GM23338 (cell line): ENCODE results near the gene FBXO24.

Experiments used
- CREB1 ChIP-seq: fragments of 250-450 bp; sonication (Bioruptor Pico); IDR thresholded peaks from 2 replicates; pipeline ENCODE4 v1.5.0; 2020; ENCODE audit warnings: low read depth, mild to moderate bottlenecking, moderate library complexity
- CTCF ChIP-seq, 2 experiments: fragments of 200-600 bp in 1 of 2; sonication (generic) in 1 of 2; conservative IDR thresholded peaks; 2 replicates each; pipeline versions ENCODE4 v1.5.1 to v1.6.1; 2016 to 2017; ENCODE audit warnings: antibody characterized with exemption in 2 of 2, low read depth in 2 of 2, mild to moderate bottlenecking in 2 of 2, moderate library complexity in 1 of 2
- EZH2 ChIP-seq: fragments of 200-600 bp; sonication (generic); IDR thresholded peaks from one replicate; pipeline ENCODE4 v1.8.0; 2017; ENCODE audit warnings: antibody characterized with exemption, mild to moderate bottlenecking, low read depth; ENCODE audit not compliant: unreplicated experiment
- EZH2phosphoT487 ChIP-seq: fragments of 200-600 bp; sonication (generic); IDR thresholded peaks from one replicate; pipeline ENCODE4 v1.8.1; 2018; ENCODE audit warnings: antibody characterized with exemption; ENCODE audit not compliant: unreplicated experiment
- JUNB ChIP-seq: IDR thresholded peaks from one replicate; pipeline ENCODE4 v1.6.1; 2016; ENCODE audit warnings: antibody characterized with exemption; ENCODE audit not compliant: unreplicated experiment
- NANOG ChIP-seq: IDR thresholded peaks from 2 replicates; pipeline ENCODE4 v1.6.1; 2016; ENCODE audit warnings: antibody characterized with exemption, borderline replicate concordance
- POLR2AphosphoS5 ChIP-seq: IDR thresholded peaks from 2 replicates; pipeline ENCODE4 v1.6.1; 2016; ENCODE audit warnings: antibody characterized with exemption, low read depth
- REST ChIP-seq: IDR thresholded peaks from one replicate; pipeline ENCODE4 v1.6.1; 2018; ENCODE audit warnings: antibody characterized with exemption; ENCODE audit not compliant: unreplicated experiment
- STAT1 ChIP-seq: IDR thresholded peaks from one replicate; pipeline ENCODE4 v1.6.1; 2016; ENCODE audit warnings: antibody characterized with exemption; ENCODE audit not compliant: unreplicated experiment
- ZNF114 ChIP-seq: fragments of 250-450 bp; sonication (Bioruptor Pico); IDR thresholded peaks from 2 replicates; pipeline ENCODE4 v1.5.0; 2020; ENCODE audit warnings: mild to moderate bottlenecking, moderate library complexity
- ZNF331 ChIP-seq: fragments of 250-450 bp; sonication (Bioruptor Pico); IDR thresholded peaks from 2 replicates; pipeline ENCODE4 v1.5.0; 2020; ENCODE audit warnings: low read depth, mild to moderate bottlenecking, moderate library complexity
- ZNF462 ChIP-seq: fragments of 250-450 bp; sonication (Bioruptor Pico); IDR thresholded peaks from 2 replicates; pipeline ENCODE4 v1.5.0; 2020; ENCODE audit warnings: mild to moderate bottlenecking, moderate library complexity

- TF ChIP-seq CTCF (conservative IDR thresholded peaks at IDR 0.05; ENCODE audit: low read depth in 2 of 2) (no peak), POLR2AphosphoS5 (no peak), REST (no peak), NANOG (no peak), EZH2 (no peak), EZH2phosphoT487 (no peak), CREB1 (CRISPR knock-in tag) (no peak), ZNF462 (CRISPR knock-in tag) (no peak), JUNB (no peak), ZNF114 (CRISPR knock-in tag) (no peak), ZNF331 (no peak), STAT1 (no peak)
Measured at GRCh38 chr7:100552532-100552931, 33.6 kb upstream of the FBXO24 start.
